Esophagus muscularis mucosa (tissue), 3 donors: ENCODE measurements around the gene ATP8B3.

ENCODE experiments used
- CTCF ChIP-seq, 3 experiments: fragments of 200-600 bp in 2 of 3; fragments of 450-650 bp in 1 of 3; sonication (generic) in 2 of 3; IDR thresholded peaks; one replicate each; pipeline ENCODE4 v1.5.1; 2017 to 2019; ENCODE audit warnings: antibody characterized with exemption in 3 of 3, mild to moderate bottlenecking in 2 of 3, moderate library complexity in 1 of 3
- POLR2A ChIP-seq: fragments of 450-650 bp; IDR thresholded peaks from one replicate; pipeline ENCODE4 v1.6.1; 2017; ENCODE audit warnings: antibody characterized with exemption, moderate library complexity, mild to moderate bottlenecking, low read depth

DNA sequence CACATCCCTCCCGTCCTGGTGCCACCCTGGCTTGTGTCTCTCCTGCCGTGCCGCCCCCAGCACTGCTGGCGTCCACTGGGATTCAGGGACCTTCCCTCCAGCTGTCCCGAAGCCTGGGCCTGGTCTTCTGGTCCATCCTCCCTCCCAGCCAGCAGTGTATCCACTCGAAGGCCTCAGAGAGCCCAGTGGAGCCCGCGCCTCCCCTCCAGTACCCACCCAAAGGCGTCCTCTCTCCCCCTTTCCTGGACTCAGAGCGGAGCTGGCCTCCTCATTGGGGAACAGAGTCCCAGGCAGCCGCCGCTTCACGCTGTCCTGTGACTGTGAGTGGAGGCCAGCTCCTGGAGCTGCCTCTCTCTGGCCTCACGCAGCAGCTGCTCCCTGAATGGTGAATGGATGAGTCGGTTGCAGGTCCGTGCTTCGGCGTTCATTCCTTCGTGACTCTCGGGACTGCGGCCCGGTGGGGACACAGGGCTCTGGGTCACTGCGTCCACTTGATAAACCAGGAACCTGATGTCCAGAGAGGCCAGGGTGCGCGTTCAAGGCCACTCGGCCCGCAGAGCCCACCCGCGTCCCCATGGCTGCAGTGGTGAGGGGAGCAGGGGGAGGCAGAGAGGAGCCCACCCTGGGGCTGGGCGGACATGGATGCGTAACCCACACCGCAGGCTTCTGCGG is 46.7 kb downstream of the ATP8B3 start:
- no peak for TF ChIP-seq CTCF (IDR thresholded peaks at IDR 0.05)
- TF ChIP-seq POLR2A: no peak
